Liver (tissue), 9 donors: ENCODE measurements around the gene MTA2. TPM values are rescaled to one million over a fixed set of nuclear protein-coding genes. Genes with fewer than 3 reads are reported as not detected.

Source experiments
- DNase-seq: peaks from one replicate; pipeline ENCODE4 v3.0.0-alpha.2; 2017; ENCODE audit warnings: low spot score
- H3K27ac ChIP-seq, 2 donors: one replicate each; pipeline ENCODE4 v1.7.0; 2013; ENCODE audit warnings: inconsistent platforms in 2 of 2, low read length in 2 of 2, control low read depth in 1 of 2, low read depth in 1 of 2, mild to moderate bottlenecking in 1 of 2
- H3K27me3 ChIP-seq, 4 donors: one replicate each; pipeline versions ENCODE4 v1.6.1 to v1.7.0; 2013; ENCODE audit warnings: low read length in 3 of 4, inconsistent platforms in 1 of 4, mild to moderate bottlenecking in 1 of 4, moderate library complexity in 1 of 4; ENCODE audit not compliant: control insufficient read depth in 4 of 4, insufficient read depth in 4 of 4
- H3K36me3 ChIP-seq, 4 donors: one replicate each; pipeline versions ENCODE4 v1.6.1 to v1.7.0; 2013; ENCODE audit warnings: low read length in 3 of 4, mild to moderate bottlenecking in 3 of 4, low read depth in 1 of 4, moderate library complexity in 1 of 4; ENCODE audit not compliant: control insufficient read depth in 4 of 4, insufficient read depth in 3 of 4
- H3K4me1 ChIP-seq, 4 donors: one replicate each; pipeline versions ENCODE4 v1.6.1 to v1.7.0; 2013; ENCODE audit warnings: low read length in 3 of 4, mild to moderate bottlenecking in 3 of 4, moderate library complexity in 1 of 4; ENCODE audit not compliant: control insufficient read depth in 4 of 4, insufficient read depth in 4 of 4
- H3K4me3 ChIP-seq, 3 donors: one replicate each; pipeline versions ENCODE4 v1.6.1 to v1.7.0; 2013; ENCODE audit warnings: low read length in 3 of 3, control low read depth in 1 of 3, low read depth in 1 of 3, mild to moderate bottlenecking in 1 of 3
- H3K9ac ChIP-seq, 2 donors: one replicate each; pipeline ENCODE4 v1.7.0; 2013; ENCODE audit warnings: low read length in 2 of 2, mild to moderate bottlenecking in 2 of 2, moderate library complexity in 2 of 2, control low read depth in 1 of 2, low read depth in 1 of 2
- H3K9me3 ChIP-seq, 4 donors: one replicate each; pipeline versions ENCODE4 v1.6.1 to v1.7.0; 2013; ENCODE audit warnings: low read length in 3 of 4; ENCODE audit not compliant: control insufficient read depth in 4 of 4
- EGR1 ChIP-seq, 2 donors: IDR thresholded peaks; 2 replicates each; pipeline ENCODE4 v1.6.1; 2016 to 2018; ENCODE audit warnings: antibody characterized with exemption in 2 of 2, low read depth in 2 of 2
- FOXA1 ChIP-seq: IDR thresholded peaks from 2 replicates; pipeline ENCODE4 v1.6.1; 2016; ENCODE audit warnings: antibody characterized with exemption
- FOXA2 ChIP-seq: IDR thresholded peaks from 2 replicates; pipeline ENCODE4 v1.6.1; 2016; ENCODE audit warnings: antibody characterized with exemption
- GABPA ChIP-seq, 2 donors: IDR thresholded peaks in 1 of 2; conservative IDR thresholded peaks in 1 of 2; 2 replicates each; pipeline ENCODE4 v1.6.1; 2016; ENCODE audit warnings: antibody characterized with exemption in 2 of 2, mild to moderate bottlenecking in 1 of 2, moderate library complexity in 1 of 2
- HNF4A ChIP-seq, 2 donors: conservative IDR thresholded peaks; 2 replicates each; pipeline ENCODE4 v1.6.1; 2016; ENCODE audit warnings: antibody characterized with exemption in 2 of 2, mild to moderate bottlenecking in 2 of 2
- HNF4G ChIP-seq: IDR thresholded peaks from 2 replicates; pipeline ENCODE4 v1.6.1; 2016; ENCODE audit warnings: antibody characterized with exemption
- JUND ChIP-seq, 2 donors: IDR thresholded peaks; 2 replicates each; pipeline ENCODE4 v1.6.1; 2016; ENCODE audit warnings: antibody characterized with exemption in 2 of 2
- MAX ChIP-seq: IDR thresholded peaks from 2 replicates; pipeline ENCODE4 v1.6.1; 2016; ENCODE audit warnings: antibody characterized with exemption
- NR2F2 ChIP-seq: IDR thresholded peaks from 2 replicates; pipeline ENCODE4 v1.6.1; 2016; ENCODE audit warnings: antibody characterized with exemption
- RAD21 ChIP-seq, 2 donors: IDR thresholded peaks; 2 replicates each; pipeline ENCODE4 v1.6.1; 2016; ENCODE audit warnings: antibody characterized with exemption in 2 of 2, mild to moderate bottlenecking in 2 of 2
- REST ChIP-seq: IDR thresholded peaks from 2 replicates; pipeline ENCODE4 v1.6.1; 2016; ENCODE audit warnings: antibody characterized with exemption, mild to moderate bottlenecking
- RXRA ChIP-seq, 2 donors: IDR thresholded peaks; 2 replicates each; pipeline ENCODE4 v1.6.1; 2017 to 2018; ENCODE audit warnings: antibody characterized with exemption in 2 of 2, mild to moderate bottlenecking in 1 of 2
- SP1 ChIP-seq: IDR thresholded peaks from 2 replicates; pipeline ENCODE4 v1.6.1; 2018; ENCODE audit warnings: antibody characterized with exemption, mild to moderate bottlenecking
- TAF1 ChIP-seq: conservative IDR thresholded peaks from 2 replicates; pipeline ENCODE4 v1.6.1; 2016; ENCODE audit warnings: antibody characterized with exemption, mild to moderate bottlenecking
- YY1 ChIP-seq: IDR thresholded peaks from 2 replicates; pipeline ENCODE4 v1.6.1; 2016; ENCODE audit warnings: antibody characterized with exemption, mild to moderate bottlenecking
- WGBS: extraction: QIAGEN DNeasy Blood & Tissue Kit; methylation state at CpG from one replicate; pipeline ENCODE4 v1.1.7; 2013; 5-methylcytosine and 5-hydroxymethylcytosine counted together
- polyA plus RNA-seq, 2 donors: library from polyadenylated mRNA; stranded (reverse) in 1 of 2; unstranded in 1 of 2; fragments of 200-250 nt in 1 of 2; fragments of >200 nt in 1 of 2; fragmentation: Nextera tagmentation in 1 of 2; extraction: Ambion mirVana in 1 of 2; gene quantifications; one replicate each; pipeline versions ENCODE4 v1.2.1 to v1.2.3, GENCODE V29; 2013 to 2015
- total RNA-seq, 2 donors: library from RNA; depleted of rRNA; stranded (reverse); fragments of >200 nt; gene quantifications; one replicate each; pipeline ENCODE4 v1.2.3, GENCODE V29; 2014
- TF ChIP-seq, protein P1 (sequence below): fragments of 150-350 bp; IDR thresholded peaks from 2 replicates; pipeline ENCODE4 v1.5.1; 2017; ENCODE audit warnings: improper control_type of control experiment, low read depth, low read length; ENCODE audit not compliant: missing input control
- TF ChIP-seq, protein P2 (sequence below): IDR thresholded peaks from 2 replicates; pipeline ENCODE4 v1.6.1; 2016; ENCODE audit warnings: antibody characterized with exemption
- donor health status: healthy.
- donor health status: healthy.
- donor health status: healthy.
- donor health status: healthy.
- donor health status: healthy.

The MTA2 gene
- total and polyA plus RNA-seq, 4 donors, result 4.4 to 55.3 (median 32.3) TPM

- peak overlapping the region; percentile 82 to 87 (median 87) for H3K4me3 ChIP-seq
- peaks cover 6 to 29% (median 20%) of the 10 kb centered on the region in 4 donors for H3K36me3 ChIP-seq
- H3K9ac ChIP-seq, result peak overlapping the region; percentile 89 to 92
- H3K9me3 ChIP-seq, result no peaks in the 10 kb centered on the region
- TF ChIP-seq, protein P1, sequence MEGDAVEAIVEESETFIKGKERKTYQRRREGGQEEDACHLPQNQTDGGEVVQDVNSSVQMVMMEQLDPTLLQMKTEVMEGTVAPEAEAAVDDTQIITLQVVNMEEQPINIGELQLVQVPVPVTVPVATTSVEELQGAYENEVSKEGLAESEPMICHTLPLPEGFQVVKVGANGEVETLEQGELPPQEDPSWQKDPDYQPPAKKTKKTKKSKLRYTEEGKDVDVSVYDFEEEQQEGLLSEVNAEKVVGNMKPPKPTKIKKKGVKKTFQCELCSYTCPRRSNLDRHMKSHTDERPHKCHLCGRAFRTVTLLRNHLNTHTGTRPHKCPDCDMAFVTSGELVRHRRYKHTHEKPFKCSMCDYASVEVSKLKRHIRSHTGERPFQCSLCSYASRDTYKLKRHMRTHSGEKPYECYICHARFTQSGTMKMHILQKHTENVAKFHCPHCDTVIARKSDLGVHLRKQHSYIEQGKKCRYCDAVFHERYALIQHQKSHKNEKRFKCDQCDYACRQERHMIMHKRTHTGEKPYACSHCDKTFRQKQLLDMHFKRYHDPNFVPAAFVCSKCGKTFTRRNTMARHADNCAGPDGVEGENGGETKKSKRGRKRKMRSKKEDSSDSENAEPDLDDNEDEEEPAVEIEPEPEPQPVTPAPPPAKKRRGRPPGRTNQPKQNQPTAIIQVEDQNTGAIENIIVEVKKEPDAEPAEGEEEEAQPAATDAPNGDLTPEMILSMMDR, result no peak
- TF ChIP-seq HNF4A (conservative IDR thresholded peaks at IDR 0.05), result no peak
- TF ChIP-seq YY1, result no peak
- TF ChIP-seq GABPA (IDR thresholded peaks at IDR 0.05 in 1 of 2, conservative IDR thresholded peaks at IDR 0.05 in 1 of 2), result peak; percentile 26 to 59
- TF ChIP-seq RXRA (IDR thresholded peaks at IDR 0.05), result no peak
- peaks cover 8 to 38% (median 24%) of the 10 kb centered on the region in 4 donors for H3K4me1 ChIP-seq
- no peak for DNase-seq
- under 1% methylated on average over 30 of the region's 30 CpGs for WGBS
- no peaks in the 10 kb centered on the region for H3K27me3 ChIP-seq
- peak overlapping the region; percentile 89 to 90 for H3K27ac ChIP-seq
Observed at GRCh38 chr11:62601122-62601371, 618 bp downstream of the MTA2 start.

DNA sequence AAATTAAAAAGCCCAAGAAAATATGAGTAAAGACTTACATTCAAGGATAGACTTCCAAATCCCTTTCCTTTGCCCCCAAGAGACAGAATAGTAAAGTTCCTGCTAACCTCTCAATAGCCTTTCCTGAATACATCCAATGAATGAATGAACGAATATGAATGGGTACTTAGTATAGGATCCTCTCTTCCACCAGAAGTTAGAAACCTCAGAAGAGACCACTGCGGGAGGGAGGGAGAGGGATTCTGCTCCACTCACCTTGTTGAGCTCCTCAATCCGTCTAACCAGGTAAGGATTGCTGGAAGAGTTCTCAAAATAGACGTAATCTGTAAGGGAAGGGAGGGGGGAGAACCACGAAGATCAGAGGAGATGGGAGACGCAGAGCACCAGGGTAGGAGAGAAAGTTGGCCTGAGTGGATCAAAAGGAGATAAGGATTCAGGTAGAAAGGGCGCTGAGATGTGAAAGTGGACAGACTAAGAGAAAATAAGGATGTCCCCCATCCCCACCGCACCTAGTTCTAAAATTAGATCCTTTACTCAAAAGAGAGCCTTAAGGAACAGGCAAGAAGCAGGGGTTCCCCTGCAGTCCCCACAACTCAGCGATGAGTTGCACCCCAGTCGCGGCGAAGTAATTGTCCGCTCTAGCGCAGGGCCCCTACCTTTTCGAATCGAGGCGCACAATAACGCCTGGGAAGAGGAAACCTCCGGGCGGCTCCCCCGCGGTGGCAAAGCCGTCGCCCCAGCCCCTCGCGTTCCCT, 1.1 kb downstream of the MTA2 start:
- Histone ChIP-seq H3K4me3 (peak overlapping the region; percentile 82 to 87 (median 87)), H3K9ac (peak overlapping the region; percentile 89 to 92), H3K9me3 (no peaks in the 10 kb centered on the region), H3K36me3 (peaks cover 6 to 34% (median 25%) of the 10 kb centered on the region in 4 donors), H3K27me3 (no peaks in the 10 kb centered on the region), H3K4me1 (peaks cover 8 to 32% (median 22%) of the 10 kb centered on the region in 4 donors), H3K27ac (peak overlapping the region; percentile 89 to 90)
- no peak for DNase-seq
- TF ChIP-seq GABPA (IDR thresholded peaks at IDR 0.05 in 1 of 2, conservative IDR thresholded peaks at IDR 0.05 in 1 of 2), result no peak
- TF ChIP-seq JUND (IDR thresholded peaks at IDR 0.05), result no peak
- no peak for TF ChIP-seq HNF4G
- no peak for TF ChIP-seq NR2F2
- no peak for TF ChIP-seq FOXA2
- TF ChIP-seq RXRA (IDR thresholded peaks at IDR 0.05), result no peak
- TF ChIP-seq RAD21 (IDR thresholded peaks at IDR 0.05), result no peak
- TF ChIP-seq FOXA1, result no peak
- TF ChIP-seq HNF4A (conservative IDR thresholded peaks at IDR 0.05), result no peak
- TF ChIP-seq SP1, result no peak
- no peak for TF ChIP-seq TAF1
- TF ChIP-seq REST, result no peak
- no peak for TF ChIP-seq MAX
- TF ChIP-seq, protein P2, sequence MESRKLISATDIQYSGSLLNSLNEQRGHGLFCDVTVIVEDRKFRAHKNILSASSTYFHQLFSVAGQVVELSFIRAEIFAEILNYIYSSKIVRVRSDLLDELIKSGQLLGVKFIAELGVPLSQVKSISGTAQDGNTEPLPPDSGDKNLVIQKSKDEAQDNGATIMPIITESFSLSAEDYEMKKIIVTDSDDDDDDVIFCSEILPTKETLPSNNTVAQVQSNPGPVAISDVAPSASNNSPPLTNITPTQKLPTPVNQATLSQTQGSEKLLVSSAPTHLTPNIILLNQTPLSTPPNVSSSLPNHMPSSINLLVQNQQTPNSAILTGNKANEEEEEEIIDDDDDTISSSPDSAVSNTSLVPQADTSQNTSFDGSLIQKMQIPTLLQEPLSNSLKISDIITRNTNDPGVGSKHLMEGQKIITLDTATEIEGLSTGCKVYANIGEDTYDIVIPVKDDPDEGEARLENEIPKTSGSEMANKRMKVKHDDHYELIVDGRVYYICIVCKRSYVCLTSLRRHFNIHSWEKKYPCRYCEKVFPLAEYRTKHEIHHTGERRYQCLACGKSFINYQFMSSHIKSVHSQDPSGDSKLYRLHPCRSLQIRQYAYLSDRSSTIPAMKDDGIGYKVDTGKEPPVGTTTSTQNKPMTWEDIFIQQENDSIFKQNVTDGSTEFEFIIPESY, result no peak
- no peak for TF ChIP-seq EGR1 (IDR thresholded peaks at IDR 0.05; ENCODE audit: low read depth in 2 of 2)
- WGBS, result 5% methylated on average over 26 of the region's 26 CpGs
